Esophagus squamous epithelium (tissue), 5 donors: ENCODE results near the gene FAM200A. TPM values are rescaled to one million over a fixed set of nuclear protein-coding genes. Genes with fewer than 3 reads are reported as not detected.
"Not testable (repeated sequence)": the region's sequence is repeated elsewhere in the genome, so short reads cannot be mapped to it uniquely, and the experiment has no call there.

Experiments used
- DNase-seq: peaks from one replicate; lab custom pipeline; 2025; lab: John Stamatoyannopoulos, UW
- H3K27ac ChIP-seq, 4 donors: fragments of 200-600 bp; sonication (generic); one replicate each; pipeline ENCODE4 v1.5.1; 2016 to 2019; ENCODE audit warnings: mild to moderate bottlenecking in 1 of 4
- H3K27me3 ChIP-seq, 4 donors: fragments of 200-600 bp; sonication (generic); 1 replicate in 3 of 4; 2 replicates in 1 of 4; pipeline versions ENCODE4 v1.5.1 to v1.6.0; 2017 to 2021; ENCODE audit warnings: antibody characterized with exemption in 1 of 4
- H3K36me3 ChIP-seq, 3 donors: fragments of 200-600 bp; sonication (generic); one replicate each; pipeline ENCODE4 v1.5.1; 2016 to 2019
- H3K4me1 ChIP-seq, 3 donors: fragments of 200-600 bp; sonication (generic); one replicate each; pipeline ENCODE4 v1.5.1; 2017 to 2019
- H3K4me3 ChIP-seq, 4 donors: fragments of 200-600 bp; sonication (generic); 1 replicate in 3 of 4; 2 replicates in 1 of 4; pipeline ENCODE4 v1.5.1; 2016 to 2019; ENCODE audit warnings: mild to moderate bottlenecking in 2 of 4, moderate library complexity in 1 of 4
- H3K9me3 ChIP-seq, 3 donors: fragments of 200-600 bp; sonication (generic); one replicate each; pipeline ENCODE4 v1.5.1; 2016 to 2019
- POLR2A ChIP-seq, 4 donors: fragments of 450-650 bp; IDR thresholded peaks; one replicate each; pipeline ENCODE4 v1.6.1; 2017; ENCODE audit warnings: antibody characterized with exemption in 4 of 4, mild to moderate bottlenecking in 4 of 4, moderate library complexity in 3 of 4
- WGBS, 2 donors: methylation state at CpG; one replicate each; pipeline ENCODE4 v1.1.5; 2018; 5-methylcytosine and 5-hydroxymethylcytosine counted together
- intact Hi-C: fragments of 100-400 bp; cut with DNase I; formaldehyde crosslinking; loops from one replicate; pipeline ENCODE4 v1.15.0; 2022
- total RNA-seq, 4 donors: library from RNA; depleted of rRNA; stranded (reverse); fragments of >200 nt; gene quantifications; one replicate each; pipeline ENCODE4 v1.1.0, GENCODE V29; 2016
- TF ChIP-seq, protein P1 (sequence below), 6 experiments: fragments of 450-650 bp in 4 of 6; fragments of 200-600 bp in 2 of 6; sonication (generic) in 2 of 6; IDR thresholded peaks; one replicate each; pipeline ENCODE4 v1.5.1; 2016 to 2019; ENCODE audit warnings: antibody characterized with exemption in 6 of 6, mild to moderate bottlenecking in 4 of 6, moderate library complexity in 4 of 6
- donor health status: DM: yes; HTN: yes; CAD: no.

The FAM200A gene
- total RNA-seq, 4 donors from 2014 or later, result 1.9 to 5.6 (median 5.1) TPM

DNA sequence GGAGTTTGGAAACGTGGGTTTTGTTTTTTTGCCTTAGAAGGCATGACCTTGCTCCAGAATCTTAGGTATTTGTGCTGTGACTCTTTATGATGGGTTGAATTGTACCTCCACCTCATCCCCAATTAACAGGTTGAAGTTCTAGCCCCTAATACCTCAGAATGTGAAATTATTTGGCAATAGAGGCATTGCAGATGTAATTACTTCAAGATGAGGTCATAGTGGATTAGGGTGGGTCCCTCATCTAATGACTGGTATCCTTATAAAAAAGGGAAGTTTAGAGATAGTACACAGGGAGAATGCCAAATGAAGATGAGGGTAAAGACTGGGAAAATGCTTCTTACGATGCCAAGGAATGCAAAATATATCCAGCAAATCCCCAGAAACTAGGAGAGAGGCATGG is 3.0 kb upstream of the FAM200A start:
- no peak overlapping the region for H3K4me3 ChIP-seq
- WGBS, 2 donors, result 67 to 73% methylated on average over 2 of the region's 2 CpGs
- H3K27ac ChIP-seq, result no peak overlapping the region
- intact Hi-C loops, result no loop called here
- H3K27me3 ChIP-seq, result no peaks in the 10 kb centered on the region
- no peaks in the 10 kb centered on the region for H3K9me3 ChIP-seq
- peaks cover 18 to 43% (median 26%) of the 10 kb centered on the region in 3 donors for H3K4me1 ChIP-seq
- TF ChIP-seq, protein P1, sequence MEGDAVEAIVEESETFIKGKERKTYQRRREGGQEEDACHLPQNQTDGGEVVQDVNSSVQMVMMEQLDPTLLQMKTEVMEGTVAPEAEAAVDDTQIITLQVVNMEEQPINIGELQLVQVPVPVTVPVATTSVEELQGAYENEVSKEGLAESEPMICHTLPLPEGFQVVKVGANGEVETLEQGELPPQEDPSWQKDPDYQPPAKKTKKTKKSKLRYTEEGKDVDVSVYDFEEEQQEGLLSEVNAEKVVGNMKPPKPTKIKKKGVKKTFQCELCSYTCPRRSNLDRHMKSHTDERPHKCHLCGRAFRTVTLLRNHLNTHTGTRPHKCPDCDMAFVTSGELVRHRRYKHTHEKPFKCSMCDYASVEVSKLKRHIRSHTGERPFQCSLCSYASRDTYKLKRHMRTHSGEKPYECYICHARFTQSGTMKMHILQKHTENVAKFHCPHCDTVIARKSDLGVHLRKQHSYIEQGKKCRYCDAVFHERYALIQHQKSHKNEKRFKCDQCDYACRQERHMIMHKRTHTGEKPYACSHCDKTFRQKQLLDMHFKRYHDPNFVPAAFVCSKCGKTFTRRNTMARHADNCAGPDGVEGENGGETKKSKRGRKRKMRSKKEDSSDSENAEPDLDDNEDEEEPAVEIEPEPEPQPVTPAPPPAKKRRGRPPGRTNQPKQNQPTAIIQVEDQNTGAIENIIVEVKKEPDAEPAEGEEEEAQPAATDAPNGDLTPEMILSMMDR (IDR thresholded peaks at IDR 0.05), result no peak
- TF ChIP-seq POLR2A (IDR thresholded peaks at IDR 0.05), result no peak
- peaks cover 0 to 22% (median 0%) of the 10 kb centered on the region in 3 donors for H3K36me3 ChIP-seq
- no peak for DNase-seq

DNA sequence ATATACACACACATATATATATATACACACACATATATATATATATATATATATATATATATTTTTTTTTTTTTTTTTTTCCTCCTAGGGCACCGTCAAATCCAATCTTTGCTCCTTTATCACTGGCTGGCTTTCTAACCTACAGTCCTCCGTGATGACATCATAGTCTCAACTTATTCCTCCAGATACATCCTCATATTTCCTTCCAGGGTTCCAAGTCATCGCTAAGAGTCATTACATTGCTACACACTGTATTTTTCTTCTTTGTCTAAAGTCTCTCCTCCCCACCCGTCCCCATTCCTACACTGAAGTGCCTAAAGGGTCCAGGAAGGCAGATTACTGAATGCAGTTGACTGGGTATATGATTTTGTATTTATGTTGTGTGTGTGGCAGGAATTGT is 1.1 kb upstream of the FAM200A start:
- intact Hi-C loops, result no loop called here
- Histone ChIP-seq H3K4me3 (no peak overlapping the region), H3K4me1 (peaks cover 15 to 36% (median 21%) of the 10 kb centered on the region in 3 donors), H3K27ac (no peak overlapping the region), H3K27me3 (no peaks in the 10 kb centered on the region), H3K36me3 (peaks cover 2 to 34% (median 4%) of the 10 kb centered on the region in 3 donors), H3K9me3 (peaks cover 0 to 3% (median 0%) of the 10 kb centered on the region in 3 donors)
- no peak for DNase-seq
- no peak for TF ChIP-seq POLR2A (IDR thresholded peaks at IDR 0.05)
- 85 to 98% methylated on average over 4 of the region's 4 CpGs for WGBS, 2 donors

DNA sequence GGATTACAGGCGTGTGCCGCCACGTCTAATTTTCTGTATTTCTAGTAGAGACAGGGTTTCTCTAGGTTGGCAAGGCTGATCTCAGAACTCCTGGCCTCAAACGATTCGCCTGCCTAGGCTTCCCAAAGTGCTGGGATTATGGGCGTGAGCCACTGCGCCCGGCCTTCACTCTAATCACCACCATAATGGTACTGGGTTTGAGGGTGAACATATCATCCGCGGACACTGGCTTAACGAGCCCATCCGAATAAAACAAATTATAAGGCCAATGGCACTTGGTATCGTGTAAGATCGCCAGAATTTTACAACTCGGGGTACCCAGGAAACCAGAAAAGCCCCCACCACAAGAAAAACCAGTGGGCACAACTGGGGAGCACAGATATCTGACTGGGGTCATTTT is 580 bp downstream of the FAM200A start:
- peak overlapping the region; percentile 74 to 96 (median 88) for H3K4me3 ChIP-seq
- TF ChIP-seq, protein P1 (IDR thresholded peaks at IDR 0.05), result no peak
- no peak for TF ChIP-seq POLR2A (IDR thresholded peaks at IDR 0.05)
- H3K36me3 ChIP-seq, result peaks cover 4 to 44% (median 6%) of the 10 kb centered on the region in 3 donors
- H3K4me1 ChIP-seq, result peaks cover 7 to 20% (median 14%) of the 10 kb centered on the region in 3 donors
- intact Hi-C loops, result no loop called here
- no peak for DNase-seq
- peak overlapping the region; percentile 86 to 92 (median 90) for H3K27ac ChIP-seq
- no peaks in the 10 kb centered on the region for H3K27me3 ChIP-seq
- peaks cover 0 to 4% (median 0%) of the 10 kb centered on the region in 3 donors for H3K9me3 ChIP-seq
- 13 to 27% methylated on average over 6 to 10 of the region's 15 CpGs for WGBS, 2 donors

DNA sequence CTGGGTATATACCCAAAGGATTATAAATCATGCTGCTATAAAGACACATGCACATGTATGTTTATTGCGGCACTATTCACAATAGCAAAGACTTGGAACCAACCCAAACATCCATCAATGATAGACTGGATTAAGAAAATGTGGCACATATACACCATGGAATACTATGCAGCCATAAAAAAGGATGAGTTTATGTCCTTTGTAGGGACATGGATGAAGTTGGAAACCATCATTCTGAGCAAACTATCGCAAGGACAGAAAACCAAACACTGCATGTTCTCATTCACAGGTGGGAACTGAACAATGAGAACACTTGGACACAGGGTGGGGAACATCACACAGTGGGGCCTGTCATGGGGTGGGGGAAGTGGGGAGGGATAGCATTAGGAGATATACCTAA is 2.4 kb downstream of the FAM200A start:
- H3K4me3 ChIP-seq, DNase-seq, intact Hi-C loops, H3K9me3 ChIP-seq, H3K27me3 ChIP-seq, H3K27ac ChIP-seq: not testable (repeated sequence)
- WGBS, 2 donors, result no CpG with 5 or more reads among the region's 2 CpGs
- Histone ChIP-seq H3K4me1 (peaks cover 7 to 19% (median 14%) of the 10 kb centered on the region in 3 donors), H3K36me3 (peaks cover 4 to 33% (median 6%) of the 10 kb centered on the region in 3 donors)

DNA sequence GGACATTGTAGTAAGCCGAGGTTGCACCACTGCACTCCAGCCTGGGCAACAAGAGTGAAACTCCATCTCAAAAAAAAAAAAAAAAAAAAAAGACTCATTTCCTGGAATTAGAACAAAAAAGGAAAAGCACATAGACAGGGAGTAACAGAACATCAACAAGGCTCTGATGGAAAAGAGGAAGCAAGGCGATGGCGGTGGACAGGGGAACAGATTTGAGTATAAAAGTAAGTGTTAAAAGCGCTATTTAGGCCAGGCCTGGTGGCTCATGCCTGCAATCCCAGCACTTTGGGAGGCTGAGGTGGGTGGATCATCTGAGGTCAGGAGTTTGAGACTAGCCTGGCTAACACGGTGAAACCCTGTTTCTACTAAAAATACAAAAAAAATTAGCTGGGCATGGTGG is 6.6 kb downstream of the FAM200A start:
- intact Hi-C loops, H3K27me3 ChIP-seq, H3K4me1 ChIP-seq, H3K27ac ChIP-seq, H3K4me3 ChIP-seq, DNase-seq: not testable (repeated sequence)
- H3K9me3 ChIP-seq, result peaks cover 0 to 36% (median 8%) of the 10 kb centered on the region in 3 donors
- peaks cover 4 to 31% (median 6%) of the 10 kb centered on the region in 3 donors for H3K36me3 ChIP-seq
- 96 to 98% methylated on average over 5 of the region's 5 CpGs for WGBS, 2 donors

DNA sequence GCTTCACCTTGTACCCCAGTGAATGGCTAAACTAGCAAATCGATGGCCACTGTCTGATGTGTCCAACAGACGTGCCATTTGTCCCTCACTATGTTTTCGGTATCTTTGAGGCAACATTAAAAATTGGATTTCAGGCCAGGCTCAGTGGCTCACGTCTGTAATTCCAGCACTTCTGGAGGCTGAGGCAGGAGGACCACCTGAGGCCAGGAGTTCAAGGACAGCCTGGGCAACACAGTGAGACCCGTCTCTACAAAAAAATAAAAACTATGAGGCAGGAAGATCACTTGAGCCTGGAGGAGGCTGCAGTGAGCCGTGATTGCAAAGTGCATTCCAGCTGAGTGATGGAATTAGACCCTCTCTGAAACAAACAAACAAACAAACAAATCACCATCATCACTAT is 8.0 kb downstream of the FAM200A start:
- Histone ChIP-seq H3K36me3 (peaks cover 4 to 28% (median 6%) of the 10 kb centered on the region in 3 donors), H3K4me1 (no peaks in the 10 kb centered on the region), H3K4me3 (no peak overlapping the region), H3K9me3 (peaks cover 0 to 49% (median 15%) of the 10 kb centered on the region in 3 donors), H3K27me3 (no peaks in the 10 kb centered on the region), H3K27ac (no peak overlapping the region)
- 84 to 89% methylated on average over 5 to 6 of the region's 6 CpGs for WGBS, 2 donors
- TF ChIP-seq, protein P1 (IDR thresholded peaks at IDR 0.05), result no peak
- TF ChIP-seq POLR2A (IDR thresholded peaks at IDR 0.05), result no peak
- no peak for DNase-seq
- intact Hi-C loops, result no loop called here
